Esophagus muscularis mucosa (tissue), 4 donors: ENCODE data around the gene ULK2. TPM values are rescaled to one million over a fixed set of nuclear protein-coding genes. Genes with fewer than 3 reads are reported as not detected.

ENCODE experiments used
- DNase-seq: peaks from one replicate; pipeline ENCODE4 v3.0.0-alpha.2; 2017; ENCODE audit errors: extremely low spot score
- H3K27ac ChIP-seq, 4 donors: fragments of 200-600 bp; sonication (generic); replicated peaks in 1 of 4; 1 replicate in 3 of 4; 2 replicates in 1 of 4; pipeline ENCODE4 v1.5.1; 2016 to 2019; ENCODE audit warnings: mild to moderate bottlenecking in 1 of 4
- H3K27me3 ChIP-seq, 4 donors: fragments of 200-600 bp; sonication (generic); one replicate each; pipeline versions ENCODE4 v1.5.1 to v1.6.0; 2016 to 2019
- H3K36me3 ChIP-seq, 4 donors: fragments of 200-600 bp; sonication (generic); one replicate each; pipeline ENCODE4 v1.5.1; 2016 to 2019
- H3K4me1 ChIP-seq, 4 donors: fragments of 200-600 bp; sonication (generic); one replicate each; pipeline ENCODE4 v1.5.1; 2016 to 2019
- H3K4me3 ChIP-seq, 4 donors: fragments of 200-600 bp; sonication (generic); 1 replicate in 2 of 4; 2 replicates in 2 of 4; pipeline ENCODE4 v1.5.1; 2016 to 2019; ENCODE audit warnings: mild to moderate bottlenecking in 4 of 4, moderate library complexity in 1 of 4
- H3K9me3 ChIP-seq, 4 donors: fragments of 200-600 bp; sonication (generic); 1 replicate in 3 of 4; 2 replicates in 1 of 4; pipeline ENCODE4 v1.5.1; 2016 to 2019
- EP300 ChIP-seq: sonication (generic); formaldehyde crosslinking; IDR thresholded peaks from one replicate; pipeline ENCODE4 v1.6.1; 2017; ENCODE audit warnings: antibody characterized with exemption
- POLR2A ChIP-seq: fragments of 450-650 bp; IDR thresholded peaks from one replicate; pipeline ENCODE4 v1.6.1; 2017; ENCODE audit warnings: antibody characterized with exemption, moderate library complexity, mild to moderate bottlenecking, low read depth
- POLR2AphosphoS5 ChIP-seq, 2 donors: sonication (generic); formaldehyde crosslinking; IDR thresholded peaks; one replicate each; pipeline ENCODE4 v1.6.1; 2017; ENCODE audit warnings: antibody characterized with exemption in 2 of 2
- WGBS: methylation state at CpG from one replicate; pipeline ENCODE4 v1.1.5; 2018; 5-methylcytosine and 5-hydroxymethylcytosine counted together
- intact Hi-C: fragments of 100-400 bp; cut with DNase I; formaldehyde crosslinking; loops from one replicate; pipeline ENCODE4 v1.15.1; 2023
- total RNA-seq, 4 donors: library from RNA; depleted of rRNA; stranded (reverse); fragments of >200 nt; gene quantifications; one replicate each; pipeline versions ENCODE4 v1.1.0 to v1.2.1, GENCODE V29; 2016
- TF ChIP-seq, protein P1 (sequence below), 3 experiments: fragments of 200-600 bp in 2 of 3; fragments of 450-650 bp in 1 of 3; sonication (generic) in 2 of 3; IDR thresholded peaks; one replicate each; pipeline ENCODE4 v1.5.1; 2017 to 2019; ENCODE audit warnings: antibody characterized with exemption in 3 of 3, mild to moderate bottlenecking in 2 of 3, moderate library complexity in 1 of 3

ULK2 gene
- total RNA-seq, 4 donors from 2014 or later, result 27.8 to 59.0 (median 43.1) TPM

DNA sequence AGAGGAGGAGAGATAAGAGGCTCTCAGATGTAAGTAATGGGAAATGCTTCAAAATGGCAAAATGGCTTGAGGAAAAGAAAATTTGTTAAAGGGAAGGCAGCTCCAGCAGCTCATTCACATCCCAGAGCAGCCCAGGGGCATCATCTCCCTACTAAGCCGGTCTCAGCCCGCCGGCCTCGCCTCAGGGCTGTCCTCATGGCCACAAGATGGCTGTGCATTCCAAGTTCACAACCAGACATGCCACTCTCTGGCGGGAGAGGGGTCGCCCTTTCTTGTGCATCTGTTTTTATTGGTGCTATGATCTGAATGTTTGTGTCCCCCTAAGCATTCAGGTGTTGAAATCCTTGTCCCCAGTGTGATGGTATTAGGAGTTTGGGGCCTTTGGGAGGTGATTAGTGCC lies 137.8 kb downstream of the ULK2 start:
- Histone ChIP-seq H3K4me1 (peaks cover 27 to 44% (median 42%) of the 10 kb centered on the region in 4 donors), H3K4me3 (no peak overlapping the region), H3K9me3 (no peaks in the 10 kb centered on the region), H3K27ac (peak overlapping the region in 1 of 4 donors; percentile 20), H3K36me3 (no peaks in the 10 kb centered on the region), H3K27me3 (no peaks in the 10 kb centered on the region)
- WGBS, result 91% methylated on average over 6 of the region's 6 CpGs
- intact Hi-C loops, result loop anchor here (5.0 kb wide), 1 partner anchor 83 kb away; the partner anchor contains the start of gene ALDH3A2
- no peak for DNase-seq
- TF ChIP-seq POLR2A (no peak), EP300 (no peak), POLR2AphosphoS5 (IDR thresholded peaks at IDR 0.05) (no peak)
- TF ChIP-seq, protein P1, sequence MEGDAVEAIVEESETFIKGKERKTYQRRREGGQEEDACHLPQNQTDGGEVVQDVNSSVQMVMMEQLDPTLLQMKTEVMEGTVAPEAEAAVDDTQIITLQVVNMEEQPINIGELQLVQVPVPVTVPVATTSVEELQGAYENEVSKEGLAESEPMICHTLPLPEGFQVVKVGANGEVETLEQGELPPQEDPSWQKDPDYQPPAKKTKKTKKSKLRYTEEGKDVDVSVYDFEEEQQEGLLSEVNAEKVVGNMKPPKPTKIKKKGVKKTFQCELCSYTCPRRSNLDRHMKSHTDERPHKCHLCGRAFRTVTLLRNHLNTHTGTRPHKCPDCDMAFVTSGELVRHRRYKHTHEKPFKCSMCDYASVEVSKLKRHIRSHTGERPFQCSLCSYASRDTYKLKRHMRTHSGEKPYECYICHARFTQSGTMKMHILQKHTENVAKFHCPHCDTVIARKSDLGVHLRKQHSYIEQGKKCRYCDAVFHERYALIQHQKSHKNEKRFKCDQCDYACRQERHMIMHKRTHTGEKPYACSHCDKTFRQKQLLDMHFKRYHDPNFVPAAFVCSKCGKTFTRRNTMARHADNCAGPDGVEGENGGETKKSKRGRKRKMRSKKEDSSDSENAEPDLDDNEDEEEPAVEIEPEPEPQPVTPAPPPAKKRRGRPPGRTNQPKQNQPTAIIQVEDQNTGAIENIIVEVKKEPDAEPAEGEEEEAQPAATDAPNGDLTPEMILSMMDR (IDR thresholded peaks at IDR 0.05), result no peak

GRCh38 chr17:19728084-19728495 lies 139.6 kb downstream of the ULK2 start:
- TF ChIP-seq, protein P1 (IDR thresholded peaks at IDR 0.05), result no peak
- TF ChIP-seq POLR2A (no peak), POLR2AphosphoS5 (IDR thresholded peaks at IDR 0.05) (peak; percentile 63 to 74), EP300 (no peak)

DNA sequence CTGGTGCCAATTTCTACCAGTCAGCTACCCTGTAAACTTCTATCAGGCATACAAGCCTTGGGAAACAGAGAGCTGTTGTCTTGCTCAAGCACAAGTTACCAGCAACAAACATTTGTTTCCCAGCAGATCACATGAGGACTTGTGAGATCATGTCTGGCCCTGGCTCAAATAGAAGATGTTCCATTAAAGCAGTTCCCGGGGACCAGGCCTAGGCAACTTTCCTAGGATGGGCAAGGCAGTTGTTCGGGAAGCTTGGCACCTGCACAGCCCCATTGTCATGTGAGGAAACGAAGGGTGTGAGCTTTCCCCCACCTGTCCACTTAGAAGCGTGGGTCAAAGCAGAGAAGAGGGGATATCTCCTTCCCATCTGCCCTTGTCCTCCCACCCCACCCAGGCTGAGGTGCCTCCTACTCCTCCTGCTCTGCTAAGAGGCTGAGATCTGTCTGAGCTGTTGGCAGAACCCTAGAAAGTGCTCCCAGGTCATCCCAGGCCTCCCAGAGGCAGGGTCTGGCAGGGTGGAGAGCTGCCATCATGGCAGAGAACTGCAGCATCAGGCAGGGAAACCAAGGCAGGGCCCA lies 140.1 kb downstream of the ULK2 start:
- Histone ChIP-seq H3K27ac (peak overlapping the region; percentile 83 to 92 (median 86)), H3K4me3 (peak overlapping the region in 1 of 4 donors; percentile 10), H3K9me3 (no peaks in the 10 kb centered on the region), H3K36me3 (no peaks in the 10 kb centered on the region), H3K4me1 (peaks cover 33 to 55% (median 53%) of the 10 kb centered on the region in 4 donors), H3K27me3 (no peaks in the 10 kb centered on the region)
- intact Hi-C loops, result loop anchor here (5.0 kb wide), 1 partner anchor 80 kb away; the partner anchor contains the start of gene ALDH3A2
- no peak for DNase-seq
- 17% methylated on average over 1 of the region's 4 CpGs for WGBS
- TF ChIP-seq POLR2A, result no peak
- TF ChIP-seq, protein P1 (IDR thresholded peaks at IDR 0.05), result no peak
- TF ChIP-seq EP300, result peak; percentile 45
- TF ChIP-seq POLR2AphosphoS5 (IDR thresholded peaks at IDR 0.05), result peak; percentile 49 to 61

More at GRCh38 chr17:19728084-19728495, 139.6 kb downstream of the ULK2 start:
- H3K27ac ChIP-seq, result peak overlapping the region; percentile 83 to 92 (median 86)
- no peaks in the 10 kb centered on the region for H3K27me3 ChIP-seq
- H3K4me3 ChIP-seq, result no peak overlapping the region
- 0% methylated on average over 1 of the region's 7 CpGs for WGBS
- intact Hi-C loops, result loop anchor here (5.0 kb wide), 1 partner anchor 81 kb away; the partner anchor contains the start of gene ALDH3A2
- DNase-seq, result peak; percentile 96
- H3K4me1 ChIP-seq, result peaks cover 33 to 55% (median 53%) of the 10 kb centered on the region in 4 donors
- H3K36me3 ChIP-seq, result no peaks in the 10 kb centered on the region
- no peaks in the 10 kb centered on the region for H3K9me3 ChIP-seq

GRCh38 chr17:19726631-19727376 lies 140.9 kb downstream of the ULK2 start:
- DNase-seq, result no peak
- peak overlapping the region; percentile 83 to 92 (median 86) for H3K27ac ChIP-seq
- H3K36me3 ChIP-seq, result no peaks in the 10 kb centered on the region
- TF ChIP-seq POLR2AphosphoS5 (IDR thresholded peaks at IDR 0.05), result no peak
- no peak for TF ChIP-seq EP300
- peaks cover 33 to 55% (median 53%) of the 10 kb centered on the region in 4 donors for H3K4me1 ChIP-seq
- intact Hi-C loops, result loop anchor here (5.0 kb wide), 1 partner anchor 80 kb away; the partner anchor contains the start of gene ALDH3A2
- H3K4me3 ChIP-seq, result no peak overlapping the region
- H3K9me3 ChIP-seq, result no peaks in the 10 kb centered on the region
- WGBS, result 71% methylated on average over 7 of the region's 7 CpGs
- no peaks in the 10 kb centered on the region for H3K27me3 ChIP-seq

GRCh38 chr17:19725486-19725885 lies 142.2 kb downstream of the ULK2 start:
- no peaks in the 10 kb centered on the region for H3K27me3 ChIP-seq
- H3K9me3 ChIP-seq, result no peaks in the 10 kb centered on the region
- H3K36me3 ChIP-seq, result no peaks in the 10 kb centered on the region
- H3K4me3 ChIP-seq, result no peak overlapping the region
- TF ChIP-seq POLR2A, result no peak
- TF ChIP-seq EP300, result no peak
- TF ChIP-seq, protein P1 (IDR thresholded peaks at IDR 0.05), result no peak
- no peak for TF ChIP-seq POLR2AphosphoS5 (IDR thresholded peaks at IDR 0.05)
- no peak for DNase-seq
- 91% methylated on average over 5 of the region's 5 CpGs for WGBS
- H3K27ac ChIP-seq, result peak overlapping the region in 1 of 4 donors; percentile 83
- intact Hi-C loops, result loop anchor here (5.0 kb wide), 1 partner anchor 78 kb away; the partner anchor contains the start of gene ALDH3A2
- peaks cover 37 to 61% (median 51%) of the 10 kb centered on the region in 4 donors for H3K4me1 ChIP-seq
